ENCODE results near the gene GABPB2.

DNA sequence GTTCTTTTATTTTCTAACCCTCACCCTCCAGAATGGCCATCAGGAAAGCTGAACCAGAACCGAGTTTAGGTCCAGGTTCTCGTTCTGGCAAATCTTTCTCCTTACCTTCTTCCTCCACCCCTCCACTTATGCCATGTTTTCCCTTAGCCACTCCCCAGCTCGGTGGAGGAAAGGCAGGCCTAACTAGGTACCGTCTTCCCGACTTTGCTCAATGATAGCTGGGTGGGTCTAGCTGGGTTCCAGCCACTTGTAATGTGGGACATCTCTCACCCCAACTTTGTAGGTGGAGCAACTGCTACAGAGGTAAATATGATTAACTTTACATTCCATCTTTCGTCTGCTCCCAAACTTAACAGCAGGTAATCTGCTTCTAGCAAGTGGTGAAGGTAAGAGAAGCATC lies 33.5 kb upstream of the GABPB2 start:
- TF ChIP-seq, protein P1, sequence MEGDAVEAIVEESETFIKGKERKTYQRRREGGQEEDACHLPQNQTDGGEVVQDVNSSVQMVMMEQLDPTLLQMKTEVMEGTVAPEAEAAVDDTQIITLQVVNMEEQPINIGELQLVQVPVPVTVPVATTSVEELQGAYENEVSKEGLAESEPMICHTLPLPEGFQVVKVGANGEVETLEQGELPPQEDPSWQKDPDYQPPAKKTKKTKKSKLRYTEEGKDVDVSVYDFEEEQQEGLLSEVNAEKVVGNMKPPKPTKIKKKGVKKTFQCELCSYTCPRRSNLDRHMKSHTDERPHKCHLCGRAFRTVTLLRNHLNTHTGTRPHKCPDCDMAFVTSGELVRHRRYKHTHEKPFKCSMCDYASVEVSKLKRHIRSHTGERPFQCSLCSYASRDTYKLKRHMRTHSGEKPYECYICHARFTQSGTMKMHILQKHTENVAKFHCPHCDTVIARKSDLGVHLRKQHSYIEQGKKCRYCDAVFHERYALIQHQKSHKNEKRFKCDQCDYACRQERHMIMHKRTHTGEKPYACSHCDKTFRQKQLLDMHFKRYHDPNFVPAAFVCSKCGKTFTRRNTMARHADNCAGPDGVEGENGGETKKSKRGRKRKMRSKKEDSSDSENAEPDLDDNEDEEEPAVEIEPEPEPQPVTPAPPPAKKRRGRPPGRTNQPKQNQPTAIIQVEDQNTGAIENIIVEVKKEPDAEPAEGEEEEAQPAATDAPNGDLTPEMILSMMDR (IDR thresholded peaks at IDR 0.05), result no peak
- TF ChIP-seq POLR2A (IDR thresholded peaks at IDR 0.05), result no peak

Data from body of pancreas (tissue), 4 donors.